LNCaP clone FGC (cell line): ENCODE results near the gene NLRP10.

Source experiments
- DNase-seq: peaks from one replicate; pipeline ENCODE4 v3.0.0-alpha.2; 2011; ENCODE audit warnings: low read depth
- H3K4me3 ChIP-seq: 2 replicates; pipeline ENCODE4 v1.5.1; 2011; ENCODE audit warnings: mild to moderate bottlenecking, low read depth, low read length, control low read depth
- CTCF ChIP-seq: IDR thresholded peaks from 2 replicates; pipeline ENCODE4 v1.5.1; 2012; ENCODE audit warnings: mild to moderate bottlenecking; ENCODE audit not compliant: control insufficient read depth, insufficient read depth; ENCODE audit errors: extremely low read depth

NLRP10 gene

GRCh38 chr11:7977232-7977917 is 12.1 kb upstream of the NLRP10 start:
- no peak overlapping the region for H3K4me3 ChIP-seq
- no peak for DNase-seq
- TF ChIP-seq CTCF, result no peak

GRCh38 chr11:7974668-7975067 is 9.4 kb upstream of the NLRP10 start:
- no peak for DNase-seq
- no peak for TF ChIP-seq CTCF
- no peak overlapping the region for H3K4me3 ChIP-seq

- TF ChIP-seq CTCF, result no peak
- no peak overlapping the region for H3K4me3 ChIP-seq
- no peak for DNase-seq
These were observed 7.8 kb upstream of the NLRP10 start for GRCh38 chr11:7973011-7973410.

GRCh38 chr11:7971846-7972245 is 6.6 kb upstream of the NLRP10 start:
- no peak for DNase-seq
- TF ChIP-seq CTCF, result no peak

GRCh38 chr11:7969756-7970646 is 4.8 kb upstream of the NLRP10 start:
- DNase-seq, result no peak
- no peak overlapping the region for H3K4me3 ChIP-seq
- no peak for TF ChIP-seq CTCF

More at GRCh38 chr11:7971846-7972245, 6.6 kb upstream of the NLRP10 start:
- H3K4me3 ChIP-seq, result no peak overlapping the region

- H3K4me3 ChIP-seq, result no peak overlapping the region
- DNase-seq, result no peak
- TF ChIP-seq CTCF, result no peak
These were observed 3.4 kb upstream of the NLRP10 start for GRCh38 chr11:7968686-7969085.

- H3K4me3 ChIP-seq, result no peak overlapping the region
- no peak for DNase-seq
- TF ChIP-seq CTCF, result no peak
These were observed 2.6 kb upstream of the NLRP10 start for GRCh38 chr11:7967826-7968225.
